ENCODE data around the gene MS4A15. TPM values are rescaled to one million over a fixed set of nuclear protein-coding genes. Genes with fewer than 3 reads are reported as not detected.

Gene MS4A15
- total and polyA plus RNA-seq, 2 donors (not counting 1 experiment from before 2014, with no cell fraction given) = not detected

DNA sequence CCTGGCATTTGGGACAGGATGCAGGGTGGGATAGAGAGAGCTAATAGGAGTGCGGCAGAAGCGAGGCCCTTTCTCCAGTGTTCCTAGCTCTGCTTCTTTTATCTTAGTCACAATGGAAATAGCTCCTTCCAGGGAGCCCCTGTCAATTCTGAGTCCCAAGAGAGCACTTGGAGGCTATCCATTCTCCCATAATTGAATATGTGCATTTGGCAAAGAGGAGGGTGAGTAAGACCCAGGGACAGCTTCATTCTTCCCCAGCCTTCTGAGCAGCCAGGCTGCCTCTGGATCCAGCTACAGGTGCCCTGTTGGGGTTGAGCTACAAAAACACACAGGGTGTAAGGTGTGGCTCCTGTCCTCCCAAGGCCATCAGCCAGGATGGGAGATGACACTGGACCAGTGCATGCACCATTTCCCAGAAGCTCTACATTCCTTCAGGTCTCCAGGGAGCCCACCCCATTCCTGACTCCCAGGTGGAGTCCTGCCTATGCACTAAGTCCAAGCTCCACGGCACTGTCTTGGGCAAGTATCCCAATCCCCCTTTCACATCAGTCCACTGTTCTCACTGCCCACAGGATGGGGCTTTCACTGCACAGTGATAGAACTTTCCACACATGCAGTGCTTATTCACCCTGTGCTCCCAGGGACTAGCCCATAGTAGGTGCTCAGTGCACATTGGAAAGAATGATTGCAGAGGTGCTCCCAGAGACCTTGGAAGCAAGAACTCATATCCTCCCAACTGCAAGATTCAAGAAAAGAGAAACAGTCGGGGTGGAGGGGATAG, 34.7 kb downstream of the MS4A15 start:
- H3K9me3 Mint-ChIP-seq (ENCODE audit: insufficient read depth) = no peaks in the 10 kb centered on the region
- Histone ChIP-seq H3K36me3 (replicated peaks in 1 of 2; ENCODE audit: control extremely low read depth in 1 of 2, control insufficient read depth in 1 of 2, extremely low read depth in 1 of 2, insufficient read depth in 2 of 2, low read length in 1 of 2) (no peaks in the 10 kb centered on the region), H3K79me2 (ENCODE audit: control insufficient read depth, insufficient read depth, low read length) (no peaks in the 10 kb centered on the region), H3K27me3 (replicated peaks in 1 of 4; ENCODE audit: control extremely low read depth in 1 of 4, control insufficient read depth in 3 of 4, insufficient read depth in 4 of 4, low read length in 3 of 4) (no peaks in the 10 kb centered on the region), H2AFZ (ENCODE audit: insufficient read depth, low read depth, low read length, poor library complexity, severe bottlenecking) (no peak overlapping the region), H3K4me3 (ENCODE audit: control extremely low read depth in 1 of 5, extremely low read depth in 1 of 5, insufficient read depth in 1 of 5, low read depth in 2 of 5, low read length in 4 of 5) (no peak overlapping the region), H3K9ac (ENCODE audit: low read length) (no peak overlapping the region), H4K20me1 (ENCODE audit: control insufficient read depth, insufficient read depth, low read length, poor library complexity, severe bottlenecking) (no peaks in the 10 kb centered on the region), H3K27ac (ENCODE audit: low read length in 2 of 2) (no peak overlapping the region), H3K9me3 (ENCODE audit: control extremely low read depth in 1 of 3, control insufficient read depth in 2 of 3, insufficient read depth in 1 of 3, low read length in 2 of 3) (no peaks in the 10 kb centered on the region), H3K4me1 (ENCODE audit: control insufficient read depth in 2 of 2, insufficient read depth in 2 of 2, low read length in 2 of 2) (no peaks in the 10 kb centered on the region), H3K4me2 (replicated peaks; ENCODE audit: low read depth, low read length, poor library complexity, severe bottlenecking) (no peak overlapping the region)
- no peak overlapping the region for H3K4me3 Mint-ChIP-seq
- WGBS (ENCODE audit: insufficient coverage) = 83% methylated on average over 1 of the region's 4 CpGs
- POLR2A ChIA-PET = no interaction called here
- H3K27me3 Mint-ChIP-seq = no peaks in the 10 kb centered on the region
- no peak for ATAC-seq (ENCODE audit: low read depth)
- H3K27ac Mint-ChIP-seq = no peak overlapping the region
- no peaks in the 10 kb centered on the region for H3K4me1 Mint-ChIP-seq
- no peak for DNase-seq
- CTCF ChIA-PET = interaction anchor here (0.9 to 1.6 kb wide), 2 partner anchors 12 to 39 kb away, joined by 4 to 6 read pairs; no protein-coding TSS in a partner anchor
- TF ChIP-seq CTCF (IDR thresholded peaks at IDR 0.05) (no peak), EZH2 (IDR thresholded peaks at IDR 0.05; ENCODE audit: borderline replicate concordance, insufficient read depth, low read depth, low read length, poor library complexity, severe bottlenecking) (no peak)
- intact Hi-C loops (cut with micrococcal nuclease) = no loop called here

GRCh38 chr11:60792521-60792920, 35.9 kb downstream of the MS4A15 start:
- CTCF ChIA-PET = no interaction called here
- no peaks in the 10 kb centered on the region for H3K27me3 ChIP-seq (replicated peaks in 1 of 4; ENCODE audit: control extremely low read depth in 1 of 4, control insufficient read depth in 3 of 4, insufficient read depth in 4 of 4, low read length in 3 of 4)
- H2AFZ ChIP-seq (ENCODE audit: insufficient read depth, low read depth, low read length, poor library complexity, severe bottlenecking) = no peak overlapping the region
- Mint-ChIP-seq H3K9me3 (ENCODE audit: insufficient read depth) (no peaks in the 10 kb centered on the region), H3K27ac (no peak overlapping the region), H3K4me3 (no peak overlapping the region), H3K4me1 (no peaks in the 10 kb centered on the region), H3K27me3 (no peaks in the 10 kb centered on the region)
- H3K27ac ChIP-seq (ENCODE audit: low read length in 2 of 2) = no peak overlapping the region
- no peak overlapping the region for H3K9ac ChIP-seq (ENCODE audit: low read length)
- no peaks in the 10 kb centered on the region for H3K36me3 ChIP-seq (replicated peaks in 1 of 2; ENCODE audit: control extremely low read depth in 1 of 2, control insufficient read depth in 1 of 2, extremely low read depth in 1 of 2, insufficient read depth in 2 of 2, low read length in 1 of 2)
- POLR2A ChIA-PET = no interaction called here
- WGBS (ENCODE audit: insufficient coverage) = 91% methylated on average over 3 of the region's 3 CpGs
- DNase-seq = no peak
- no peaks in the 10 kb centered on the region for H4K20me1 ChIP-seq (ENCODE audit: control insufficient read depth, insufficient read depth, low read length, poor library complexity, severe bottlenecking)
- no peak overlapping the region for H3K4me2 ChIP-seq (replicated peaks; ENCODE audit: low read depth, low read length, poor library complexity, severe bottlenecking)
- no peaks in the 10 kb centered on the region for H3K9me3 ChIP-seq (ENCODE audit: control extremely low read depth in 1 of 3, control insufficient read depth in 2 of 3, insufficient read depth in 1 of 3, low read length in 2 of 3)
- ATAC-seq (ENCODE audit: low read depth) = no peak
- intact Hi-C loops (cut with micrococcal nuclease) = no loop called here
- no peak overlapping the region for H3K4me3 ChIP-seq (ENCODE audit: control extremely low read depth in 1 of 5, extremely low read depth in 1 of 5, insufficient read depth in 1 of 5, low read depth in 2 of 5, low read length in 4 of 5)
- no peaks in the 10 kb centered on the region for H3K79me2 ChIP-seq (ENCODE audit: control insufficient read depth, insufficient read depth, low read length)
- no peaks in the 10 kb centered on the region for H3K4me1 ChIP-seq (ENCODE audit: control insufficient read depth in 2 of 2, insufficient read depth in 2 of 2, low read length in 2 of 2)
- TF ChIP-seq CTCF (IDR thresholded peaks at IDR 0.05) (no peak), EZH2 (IDR thresholded peaks at IDR 0.05; ENCODE audit: borderline replicate concordance, insufficient read depth, low read depth, low read length, poor library complexity, severe bottlenecking) (no peak)

Measured in B cell (primary cell).